A549 (cell line): ENCODE results near the gene SARDH. TPM values are rescaled to one million over a fixed set of nuclear protein-coding genes. Genes with fewer than 3 reads are reported as not detected.
"Not testable (repeated sequence)": the region's sequence is repeated elsewhere in the genome, so short reads cannot be mapped to it uniquely, and the experiment has no call there.

Source experiments
- ATAC-seq, 2 experiments: fragments of 200-7000 bp in 1 of 2; fragments of >200 bp in 1 of 2; cut with Nextera tagmentation in 1 of 2; cut with Tn5 transposase in 1 of 2; 3 replicates each; pipeline versions ENCODE4 v1.8.0 to v1.9.1; 2018 to 2020; ENCODE audit warnings: mild to moderate bottlenecking in 1 of 2, moderate library complexity in 1 of 2
- CTCF ChIA-PET: fragments of 300-600 bp; sonication (Branson Sonifier 250); formaldehyde crosslinking; extraction: SDS; loops from one replicate; lab custom pipeline; 2021; ENCODE audit warnings: antibody characterized with exemption, inconsistent platforms; lab: Yijun Ruan, JAX
- POLR2A ChIA-PET: fragments of 350-600 bp; formaldehyde crosslinking; extraction: SDS; loops from one replicate; lab custom pipeline; 2021; ENCODE audit warnings: antibody characterized with exemption, inconsistent platforms; lab: Yijun Ruan, JAX
- DNase-seq, 2 experiments: peaks; one replicate each; pipeline versions ENCODE4 v3.0.0 to v3.0.0-alpha.2; 2011 to 2016; ENCODE audit warnings: low read depth in 1 of 2, low spot score in 1 of 2
- FAIRE-seq: peaks from 2 replicates; lab custom pipeline; 2011; peaks lifted over from hg19 to GRCh38; lab: Jason Lieb, UNC
- H3K27ac ChIP-seq, 2 experiments: fragments of >200 bp; sonication (Bioruptor Twin); formaldehyde crosslinking; 3 replicates each; pipeline ENCODE4 v1.5.1; 2016 to 2017
- H3K4me1 ChIP-seq: fragments of >200 bp; sonication (Bioruptor Twin); formaldehyde crosslinking; 3 replicates; pipeline ENCODE4 v1.6.1; 2016
- H3K4me2 ChIP-seq: fragments of >200 bp; sonication (Bioruptor Twin); formaldehyde crosslinking; 3 replicates; pipeline ENCODE4 v1.6.1; 2016
- H3K4me3 ChIP-seq: fragments of >200 bp; sonication (Bioruptor Twin); formaldehyde crosslinking; 3 replicates; pipeline ENCODE4 v1.5.1; 2016
- H3K9me3 ChIP-seq: fragments of >200 bp; sonication (Bioruptor Twin); formaldehyde crosslinking; 3 replicates; pipeline ENCODE4 v1.6.1; 2016
- BCL3 ChIP-seq: fragments of >200 bp; sonication (Bioruptor Twin); formaldehyde crosslinking; IDR thresholded peaks from 3 replicates; pipeline ENCODE4 v1.6.1; 2016
- BHLHE40 ChIP-seq: IDR thresholded peaks from 2 replicates; pipeline ENCODE4 v1.6.1; 2012; ENCODE audit warnings: low read depth, low read length, inconsistent platforms
- CBX2 ChIP-seq: fragments of 200-600 bp; sonication (generic); IDR thresholded peaks from 2 replicates; pipeline ENCODE4 v1.6.1; 2016; ENCODE audit warnings: low read depth, mild to moderate bottlenecking, borderline replicate concordance
- CBX8 ChIP-seq: fragments of 200-600 bp; sonication (generic); IDR thresholded peaks from 2 replicates; pipeline ENCODE4 v1.6.1; 2016
- CHD4 ChIP-seq: fragments of 200-600 bp; sonication (generic); IDR thresholded peaks from 2 replicates; pipeline ENCODE4 v1.6.1; 2016; ENCODE audit warnings: antibody characterized with exemption, mild to moderate bottlenecking, borderline replicate concordance
- E2F6 ChIP-seq: IDR thresholded peaks from 2 replicates; pipeline ENCODE4 v1.6.1; 2012; ENCODE audit warnings: low read depth, borderline replicate concordance
- EHF ChIP-seq: fragments of 250-450 bp; sonication (Bioruptor Pico); IDR thresholded peaks from 2 replicates; pipeline ENCODE4 v1.5.0; 2020; ENCODE audit warnings: mild to moderate bottlenecking
- EHMT2 ChIP-seq: fragments of 200-600 bp; sonication (generic); IDR thresholded peaks from 2 replicates; pipeline ENCODE4 v1.6.1; 2016; ENCODE audit warnings: antibody characterized with exemption, low read depth, mild to moderate bottlenecking, moderate library complexity
- HDAC2 ChIP-seq: fragments of 200-600 bp; sonication (generic); IDR thresholded peaks from 2 replicates; pipeline ENCODE4 v1.6.1; 2016
- HOXA7 ChIP-seq: fragments of 250-450 bp; sonication (Bioruptor Pico); IDR thresholded peaks from 2 replicates; pipeline ENCODE4 v1.5.0; 2020; ENCODE audit warnings: mild to moderate bottlenecking, moderate library complexity
- HOXB5 ChIP-seq: fragments of 250-450 bp; sonication (Bioruptor Pico); IDR thresholded peaks from 2 replicates; pipeline ENCODE4 v1.5.0; 2020; ENCODE audit warnings: mild to moderate bottlenecking, moderate library complexity
- JUN ChIP-seq, 2 experiments: fragments of >200 bp; sonication (Bioruptor Twin); formaldehyde crosslinking; IDR thresholded peaks; 2 replicates in 1 of 2; 3 replicates in 1 of 2; pipeline ENCODE4 v1.6.1; 2016 to 2017
- KDM1A ChIP-seq: fragments of 200-600 bp; sonication (generic); IDR thresholded peaks from 2 replicates; pipeline ENCODE4 v1.6.1; 2016; ENCODE audit warnings: low read depth, mild to moderate bottlenecking
- KDM5A ChIP-seq: fragments of 200-600 bp; sonication (generic); IDR thresholded peaks from 2 replicates; pipeline ENCODE4 v1.6.1; 2016; ENCODE audit warnings: antibody characterized with exemption, mild to moderate bottlenecking
- MAX ChIP-seq: IDR thresholded peaks from 2 replicates; pipeline ENCODE4 v1.6.1; 2012
- MAZ ChIP-seq: fragments of 150-350 bp; IDR thresholded peaks from 2 replicates; pipeline ENCODE4 v1.6.1; 2014; ENCODE audit warnings: antibody characterized with exemption, low read depth, low read length, borderline replicate concordance
- NPAS2 ChIP-seq: fragments of 250-450 bp; sonication (Bioruptor Pico); IDR thresholded peaks from 2 replicates; pipeline ENCODE4 v1.8.0; 2022; ENCODE audit warnings: mild to moderate bottlenecking, moderate library complexity, borderline replicate concordance
- NR3C1 ChIP-seq: fragments of >200 bp; sonication (Bioruptor Twin); formaldehyde crosslinking; IDR thresholded peaks from 3 replicates; pipeline ENCODE4 v1.6.1; 2017
- POLR2A ChIP-seq: IDR thresholded peaks from 2 replicates; pipeline ENCODE4 v1.6.1; 2012; ENCODE audit warnings: mild to moderate bottlenecking, low read length
- SMC3 ChIP-seq: fragments of >200 bp; sonication (Bioruptor Twin); formaldehyde crosslinking; IDR thresholded peaks from 3 replicates; pipeline ENCODE4 v1.6.1; 2018; ENCODE audit warnings: inconsistent platforms
- SREBF2 ChIP-seq: fragments of 450-650 bp; IDR thresholded peaks from 2 replicates; pipeline ENCODE4 v1.6.1; 2014; ENCODE audit warnings: mild to moderate bottlenecking, moderate library complexity
- ZNF302 ChIP-seq: fragments of 250-450 bp; sonication (Bioruptor Pico); IDR thresholded peaks from 2 replicates; pipeline ENCODE4 v1.9.0; 2021; ENCODE audit warnings: inconsistent platforms, mild to moderate bottlenecking, moderate library complexity
- ZSCAN20 ChIP-seq: fragments of 250-450 bp; sonication (Bioruptor Pico); IDR thresholded peaks from 2 replicates; pipeline ENCODE4 v1.8.0; 2022; ENCODE audit warnings: mild to moderate bottlenecking, moderate library complexity
- WGBS: methylation state at CpG from one replicate; pipeline ENCODE4 v1.1.6; 2017; ENCODE audit errors: missing lambda C conversion rate; 5-methylcytosine and 5-hydroxymethylcytosine counted together
- polyA plus RNA-seq, 4 experiments: library from polyadenylated mRNA; depleted of rRNA in 3 of 4; stranded (reverse); fragments of >200 nt; fragmentation: RNase III in 1 of 4; extraction: RNeasy Plus Mini Kit Qiagen cat#74134 plus additional on column Dnase treatment in 1 of 4; gene quantifications; 2 replicates in 3 of 4; 3 replicates in 1 of 4; pipeline ENCODE4 v1.2.3, GENCODE V29; 2011 to 2017

The SARDH gene
- polyA plus RNA-seq, 2 of the 4 experiments (the other 2 are of a cell fraction): 0.08 TPM; not detected in 1

GRCh38 chr9:133752739-133753446 lies 14.7 kb upstream of the SARDH start:
- Histone ChIP-seq H3K4me3 (no peak overlapping the region), H3K9me3 (no peaks in the 10 kb centered on the region), H3K4me1 (no peaks in the 10 kb centered on the region), H3K4me2 (no peak overlapping the region), H3K27ac (no peak overlapping the region)
- no peak for DNase-seq
- no peak for ATAC-seq
- ChIA-PET CTCF (interaction anchor here (0.7 to 7.0 kb wide), 3 partner anchors 11 to 17 kb away, joined by 3 to 41 read pairs (median 4); no protein-coding TSS in a partner anchor), POLR2A (no interaction called here)
- 68% methylated on average over 9 of the region's 9 CpGs for WGBS
- no peak for FAIRE-seq
- TF ChIP-seq ZNF302 (CRISPR knock-in tag) (no peak), BCL3 (no peak), BHLHE40 (no peak), KDM5A (no peak), E2F6 (no peak), JUN (IDR thresholded peaks at IDR 0.05) (no peak)

GRCh38 chr9:133750982-133751649 lies 13.0 kb upstream of the SARDH start:
- ChIA-PET POLR2A (interaction anchor here (0.5 kb wide), 1 partner anchor 359 kb away, joined by 4 read pairs; no protein-coding TSS in a partner anchor), CTCF (interaction anchor here (0.6 to 7.0 kb wide), 3 partner anchors 9 to 302 kb away, joined by 3 to 41 read pairs (median 5); no protein-coding TSS in a partner anchor)
- TF ChIP-seq NPAS2 (CRISPR knock-in tag): no peak
- no peak for TF ChIP-seq BCL3
- no peak for TF ChIP-seq HOXB5
- TF ChIP-seq ZSCAN20 (CRISPR knock-in tag): no peak
- TF ChIP-seq EHMT2: no peak
- TF ChIP-seq EHF (CRISPR knock-in tag): no peak
- TF ChIP-seq SREBF2: no peak
- TF ChIP-seq HOXA7 (CRISPR knock-in tag): no peak
- no peak for TF ChIP-seq HDAC2
- no peak for TF ChIP-seq POLR2A
- no peak for TF ChIP-seq CHD4
- no peak for TF ChIP-seq NR3C1
- no peak for TF ChIP-seq CBX2
- TF ChIP-seq CBX8: no peak
- TF ChIP-seq MAZ: no peak
- ATAC-seq: peak in 1 of 2 experiments; percentile 36; a peak in 3 of 6 replicates
- Histone ChIP-seq H3K4me1 (no peaks in the 10 kb centered on the region), H3K9me3 (no peaks in the 10 kb centered on the region), H3K4me2 (no peak overlapping the region), H3K27ac (no peak overlapping the region), H3K4me3 (no peak overlapping the region)
- 46% methylated on average over 9 of the region's 9 CpGs for WGBS
- FAIRE-seq: no peak
- DNase-seq: no peak

GRCh38 chr9:133747309-133747708 lies 9.2 kb upstream of the SARDH start:
- FAIRE-seq: no peak
- Histone ChIP-seq H3K9me3 (no peaks in the 10 kb centered on the region), H3K4me2 (no peak overlapping the region), H3K27ac (no peak overlapping the region), H3K4me3 (no peak overlapping the region), H3K4me1 (no peaks in the 10 kb centered on the region)
- ATAC-seq: no peak
- DNase-seq: no peak
- CTCF ChIA-PET: interaction anchor here (1.8 kb wide), 1 partner anchor 247 kb away, joined by 7 read pairs; no protein-coding TSS in a partner anchor
- TF ChIP-seq MAX (no peak), EHF (CRISPR knock-in tag) (no peak), BHLHE40 (no peak), KDM1A (no peak), SMC3 (no peak)
- POLR2A ChIA-PET: no interaction called here

GRCh38 chr9:133744528-133744927 lies 6.4 kb upstream of the SARDH start:
- 82% methylated on average over 6 of the region's 31 CpGs for WGBS
- ATAC-seq, H3K4me3 ChIP-seq, H3K9me3 ChIP-seq, POLR2A ChIA-PET, FAIRE-seq, H3K4me2 ChIP-seq, H3K27ac ChIP-seq, DNase-seq, H3K4me1 ChIP-seq, CTCF ChIA-PET: not testable (repeated sequence)
